ENCODE measurements around the gene IFT81.
"Not testable (repeated sequence)": the region's sequence is repeated elsewhere in the genome, so short reads cannot be mapped to it uniquely, and the experiment has no call there.

Gene IFT81

GRCh38 chr12:110228348-110228747, 104.2 kb downstream of the IFT81 start:
- intact Hi-C loops (cut with DNase I); DNase-seq: not testable (repeated sequence)

GRCh38 chr12:110228756-110229155, 104.6 kb downstream of the IFT81 start:
- intact Hi-C loops (cut with DNase I) = no loop called here
- no peak for DNase-seq

GRCh38 chr12:110229409-110229808, 105.3 kb downstream of the IFT81 start:
- DNase-seq = no peak
- intact Hi-C loops (cut with DNase I) = no loop called here

GRCh38 chr12:110230655-110231054, 106.5 kb downstream of the IFT81 start:
- intact Hi-C loops (cut with DNase I) = no loop called here

DNA sequence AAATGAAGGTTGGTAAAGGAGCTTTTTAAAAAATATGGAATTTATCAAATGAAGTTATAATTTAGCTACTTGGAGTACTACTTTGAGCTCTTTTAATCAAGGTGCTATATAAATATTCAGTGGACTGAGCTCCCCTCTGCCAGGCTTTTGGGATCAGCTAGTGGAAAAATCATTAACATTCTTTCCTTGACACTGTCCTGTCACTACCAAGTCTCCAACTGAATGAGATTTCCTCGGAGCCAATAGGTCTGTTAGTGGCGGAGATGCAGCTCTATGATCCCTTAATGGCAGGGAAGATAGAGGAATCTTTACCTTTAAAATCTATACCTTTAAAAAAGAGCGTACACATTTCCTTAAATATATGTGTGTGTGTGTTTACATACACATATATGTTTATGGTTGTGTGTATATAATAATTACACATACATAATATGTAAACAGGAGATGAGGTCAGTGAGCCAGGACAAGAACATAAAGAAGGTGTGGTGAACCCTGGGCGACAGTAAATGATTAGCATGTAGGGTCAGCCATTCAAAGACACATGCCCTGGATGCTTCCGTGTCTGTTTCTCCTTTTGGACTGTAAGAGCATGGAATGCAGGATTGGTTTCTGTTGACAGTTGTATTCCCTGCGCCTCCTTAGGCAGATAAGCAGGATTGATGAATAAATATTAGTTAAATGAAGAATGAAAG, 109.2 kb downstream of the IFT81 start:
- DNase-seq = no peak
- intact Hi-C loops (cut with DNase I) = no loop called here

More at GRCh38 chr12:110230655-110231054, 106.5 kb downstream of the IFT81 start:
- DNase-seq = no peak

GRCh38 chr12:110234331-110234751, 110.2 kb downstream of the IFT81 start:
- no peak for DNase-seq
- intact Hi-C loops (cut with DNase I) = no loop called here

DNA sequence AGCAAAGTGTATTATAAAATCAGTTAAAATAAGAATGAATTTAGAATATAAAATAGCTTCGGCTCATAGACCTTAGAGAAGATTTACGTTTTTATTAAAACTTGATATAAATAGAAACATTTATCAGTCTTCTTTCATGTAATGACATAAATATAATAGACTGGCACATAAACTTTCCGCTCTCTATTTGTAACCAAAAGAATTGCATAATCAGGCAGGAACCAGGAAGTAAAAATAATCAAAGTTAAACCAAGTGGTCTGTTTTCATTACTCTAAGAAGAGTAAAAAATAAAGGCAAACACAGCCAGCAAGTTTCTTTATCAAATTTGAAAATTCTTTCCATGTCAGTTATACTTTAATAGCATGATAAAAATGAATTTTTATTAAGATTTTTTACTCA, 110.6 kb downstream of the IFT81 start:
- intact Hi-C loops (cut with DNase I) = no loop called here
- DNase-seq = no peak

GRCh38 chr12:110235383-110235782, 111.2 kb downstream of the IFT81 start:
- intact Hi-C loops (cut with DNase I) = no loop called here
- DNase-seq = no peak

- intact Hi-C loops (cut with DNase I) = no loop called here
- DNase-seq = no peak
These were observed 119.1 kb downstream of the IFT81 start for GRCh38 chr12:110243227-110243626.

DNA sequence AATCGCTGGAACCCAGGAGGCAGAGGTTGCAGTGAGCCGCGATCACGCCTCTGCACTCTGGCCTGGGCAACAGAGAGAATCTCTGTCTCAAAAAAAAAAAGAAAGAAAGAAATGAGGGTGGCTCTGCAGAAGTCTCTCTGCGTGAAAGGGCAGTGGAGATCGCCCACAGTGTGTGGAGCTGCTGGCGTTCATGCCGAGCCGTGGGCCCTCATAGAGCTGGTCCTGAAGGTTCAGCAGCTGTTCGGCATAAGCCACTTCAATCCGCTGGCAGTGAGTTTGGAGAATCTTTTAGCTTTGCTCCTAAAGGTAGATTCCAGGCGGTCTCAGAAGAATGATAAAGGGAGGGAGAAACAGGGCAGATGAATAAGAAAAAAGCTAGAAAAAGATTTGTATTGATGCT, 120.2 kb downstream of the IFT81 start:
- peak in 2 of 42 donors; percentile 12 to 25 for DNase-seq
- intact Hi-C loops (cut with DNase I) = no loop called here

- intact Hi-C loops (cut with DNase I) = no loop called here
- peak in 3 of 42 donors; percentile 1 to 17 (median 4) for DNase-seq
These were observed 120.7 kb downstream of the IFT81 start for GRCh38 chr12:110244829-110245228.

GRCh38 chr12:110245369-110245772, 121.2 kb downstream of the IFT81 start:
- peak in 16 of 42 donors; percentile 20 to 62 (median 40) for DNase-seq
- intact Hi-C loops (cut with DNase I) = no loop called here

DNA sequence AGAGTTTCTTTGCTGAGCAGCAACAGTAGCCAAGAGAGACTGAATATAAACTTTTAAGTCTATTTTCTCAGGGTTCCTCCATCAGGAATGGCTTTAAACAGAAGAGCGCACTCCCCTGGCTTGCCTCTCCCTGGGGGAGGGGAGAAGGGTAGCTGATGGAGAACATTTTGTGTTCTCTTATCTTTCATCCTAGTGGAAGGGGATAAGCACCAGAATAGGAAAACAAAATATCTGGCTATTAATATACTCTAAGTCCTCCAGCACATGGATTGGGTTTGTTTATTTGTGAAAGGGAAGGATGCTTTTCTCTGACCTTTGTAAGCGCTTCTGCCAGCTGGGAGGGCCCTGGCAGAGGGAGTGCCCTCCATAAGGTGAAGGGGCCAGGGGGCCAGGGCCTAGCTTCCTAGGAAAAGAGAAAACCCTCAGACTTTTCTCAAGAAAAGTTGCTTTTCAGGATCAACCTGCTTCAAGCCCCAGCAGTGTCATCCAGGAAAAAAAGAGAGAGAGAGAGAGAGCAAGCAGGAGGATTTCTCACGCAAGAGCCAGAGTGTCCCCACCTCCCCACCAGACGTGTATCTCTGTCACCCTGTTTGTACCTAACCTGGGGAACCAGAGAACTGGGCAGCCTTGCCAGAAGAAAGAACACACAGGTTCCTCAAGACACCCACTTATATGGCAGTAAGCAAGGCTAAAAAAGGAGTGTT, 122.6 kb downstream of the IFT81 start:
- intact Hi-C loops (cut with DNase I) = no loop called here
- DNase-seq = peak in 3 of 42 donors; percentile 6 to 21 (median 21)

GRCh38 chr12:110247340-110248095, 123.4 kb downstream of the IFT81 start:
- DNase-seq = peak in 4 of 42 donors; percentile 13 to 29 (median 21)
- intact Hi-C loops (cut with DNase I) = no loop called here

GRCh38 chr12:110248096-110248447, 123.9 kb downstream of the IFT81 start:
- intact Hi-C loops (cut with DNase I) = no loop called here
- DNase-seq = peak in 3 of 42 donors; percentile 7 to 29 (median 7)

DNA sequence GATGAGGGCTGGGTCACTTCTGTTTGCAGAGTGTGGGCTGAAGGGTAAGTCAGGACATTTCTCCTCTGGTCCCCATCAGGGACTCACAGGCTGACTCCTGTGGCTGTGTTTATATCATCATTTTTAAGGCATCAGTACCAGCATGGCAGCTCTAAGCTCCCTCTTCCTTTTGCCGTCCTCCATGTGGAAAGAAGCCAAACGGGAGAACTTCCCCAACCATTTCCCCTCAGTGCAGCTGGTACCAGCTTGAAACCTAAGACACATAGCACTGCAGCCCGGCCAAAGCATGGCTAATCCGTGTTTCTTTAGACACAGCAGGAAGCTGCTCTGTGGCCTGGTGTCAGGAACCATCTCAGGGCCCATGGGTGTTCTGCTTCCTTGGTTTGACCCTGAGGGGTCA, 124.9 kb downstream of the IFT81 start:
- DNase-seq = peak in 5 of 42 donors; percentile 17 to 43 (median 35)

GRCh38 chr12:110249716-110250225, 125.6 kb downstream of the IFT81 start:
- DNase-seq = peak in 28 of 42 donors; percentile 12 to 72 (median 34)
- intact Hi-C loops (cut with DNase I) = no loop called here

More for the DNA sequence above, 124.9 kb downstream of the IFT81 start:
- intact Hi-C loops (cut with DNase I) = no loop called here

DNA sequence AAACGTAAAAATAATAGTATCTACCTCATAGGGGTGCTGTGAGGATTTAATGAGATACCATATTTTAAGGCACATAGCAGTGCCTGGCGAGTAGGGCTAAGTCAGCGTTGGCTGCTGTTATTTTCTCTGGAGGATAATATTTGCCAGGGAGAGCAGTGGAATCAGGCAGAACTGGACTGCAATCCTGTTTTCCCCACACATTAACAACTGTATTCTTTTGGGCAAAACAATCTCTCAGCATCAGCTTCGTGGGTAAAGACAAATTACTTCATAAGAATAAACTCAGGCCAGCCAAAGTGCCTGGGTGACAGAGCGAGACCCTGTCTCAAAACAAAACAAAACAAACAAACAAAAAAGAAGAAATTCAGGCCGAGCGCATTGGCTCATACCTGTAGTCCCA, 127.2 kb downstream of the IFT81 start:
- intact Hi-C loops (cut with DNase I) = no loop called here

DNA sequence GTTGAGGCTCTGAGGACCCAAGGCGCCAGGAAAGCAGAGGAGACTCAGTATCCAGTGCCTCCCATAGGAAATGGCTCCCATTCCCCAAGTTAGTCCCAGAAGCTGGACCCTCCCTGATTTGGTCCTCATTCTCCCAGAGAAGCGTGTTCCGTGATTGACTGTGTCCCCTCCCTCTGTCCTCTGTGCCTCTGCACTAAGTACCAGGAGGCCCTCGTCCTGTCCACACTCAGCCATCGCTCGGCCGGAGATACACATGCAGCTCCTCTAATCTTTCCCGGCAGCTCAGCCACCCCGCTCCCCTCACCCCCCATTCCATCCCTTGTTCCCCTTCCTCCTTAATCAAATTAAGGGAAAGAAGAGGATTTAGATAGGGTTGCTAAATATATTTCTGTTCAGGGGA, 128.6 kb downstream of the IFT81 start:
- DNase-seq = peak in 2 of 42 donors; percentile 20 to 31
- intact Hi-C loops (cut with DNase I) = no loop called here

More for the DNA sequence above, 127.2 kb downstream of the IFT81 start:
- DNase-seq = peak in 1 of 42 donors; percentile 3

DNA sequence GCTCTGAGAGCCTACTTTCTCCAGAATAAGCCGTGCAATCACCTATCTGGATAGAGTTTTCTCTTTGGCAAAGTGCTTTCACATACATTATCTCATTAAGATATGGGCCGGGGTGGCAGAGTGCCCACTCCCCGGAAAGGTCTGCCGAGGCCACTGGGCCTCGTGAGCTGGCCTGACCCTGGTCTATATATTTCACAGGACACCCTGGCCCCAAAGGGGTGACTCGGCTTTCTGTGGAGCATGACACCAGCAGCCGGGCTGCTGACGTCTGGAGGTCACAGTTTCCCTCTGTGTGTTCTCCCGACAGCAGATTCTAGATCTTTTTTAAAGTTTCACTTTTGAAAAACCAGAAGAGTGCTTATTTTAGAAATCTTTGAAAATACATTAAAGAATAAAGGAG, 129.0 kb downstream of the IFT81 start:
- peak in 15 of 42 donors; percentile 14 to 50 (median 27) for DNase-seq
- intact Hi-C loops (cut with DNase I) = no loop called here
